Activated CD4-positive, alpha-beta T cell treated with anti-CD3 and anti-CD28 coated beads, Interleukin-2, amount 10 ng/mL, durations not matched to agents 24 days and 14 days (primary cell): ENCODE data around the gene SCN7A. TPM values are rescaled to one million over a fixed set of nuclear protein-coding genes. Genes with fewer than 3 reads are reported as not detected.
"Not testable (repeated sequence)": the region's sequence is repeated elsewhere in the genome, so short reads cannot be mapped to it uniquely, and the experiment has no call there.

ENCODE experiments used
- DNase-seq: peaks from one replicate; pipeline ENCODE4 v3.0.0; 2022
- H3K27ac Mint-ChIP-seq: one replicate; pipeline ENCODE4 v1.8.0; 2022; ENCODE audit warnings: mild to moderate bottlenecking, mixed read lengths
- H3K27me3 Mint-ChIP-seq: one replicate; pipeline ENCODE4 v1.8.0; 2022; ENCODE audit warnings: mixed read lengths
- H3K36me3 Mint-ChIP-seq: one replicate; pipeline ENCODE4 v1.8.0; 2022; ENCODE audit warnings: low read depth, mild to moderate bottlenecking, mixed read lengths
- H3K4me1 Mint-ChIP-seq: one replicate; pipeline ENCODE4 v1.8.0; 2021; ENCODE audit warnings: mixed read lengths
- H3K4me3 Mint-ChIP-seq: one replicate; pipeline ENCODE4 v1.8.0; 2022; ENCODE audit warnings: mild to moderate bottlenecking, moderate library complexity, mixed read lengths
- H3K9me3 Mint-ChIP-seq: one replicate; pipeline ENCODE4 v1.8.0; 2021; ENCODE audit warnings: mixed read lengths
- intact Hi-C: fragments of 100-400 bp; cut with micrococcal nuclease; formaldehyde crosslinking; loops from one replicate; pipeline ENCODE4 v1.15.1; 2023
- total RNA-seq: library from RNA; stranded (reverse); gene quantifications from 2 replicates; pipeline ENCODE4 v1.2.3, GENCODE V29; 2022

The SCN7A gene
- total RNA-seq, 1 donor from 2014 or later, result not detected

DNA sequence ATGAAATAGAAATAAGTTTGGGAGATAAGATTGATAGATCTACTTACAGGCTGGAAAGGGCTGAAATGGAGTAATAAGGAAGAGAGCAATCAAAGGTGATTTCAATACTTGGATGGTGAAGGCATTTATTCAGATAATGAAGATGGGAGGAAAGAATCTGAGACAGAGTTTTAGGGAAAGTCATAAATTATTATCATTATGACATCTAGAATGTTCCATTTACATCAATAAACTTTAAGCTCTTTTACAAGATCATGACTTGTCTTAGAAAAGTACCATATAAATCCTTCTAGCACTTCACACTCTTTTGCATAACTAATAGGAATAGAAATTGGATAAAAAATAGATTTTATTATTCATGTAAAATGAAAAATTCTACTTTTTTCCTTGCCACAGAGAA is 120.5 kb downstream of the SCN7A start:
- DNase-seq, result no peak
- Mint-ChIP-seq H3K36me3 (no peaks in the 10 kb centered on the region), H3K27me3 (peaks cover 40% of the 10 kb centered on the region), H3K4me3 (no peak overlapping the region), H3K27ac (no peak overlapping the region), H3K9me3 (peaks cover 4% of the 10 kb centered on the region), H3K4me1 (peaks cover 13% of the 10 kb centered on the region)
- intact Hi-C loops, result no loop called here

DNA sequence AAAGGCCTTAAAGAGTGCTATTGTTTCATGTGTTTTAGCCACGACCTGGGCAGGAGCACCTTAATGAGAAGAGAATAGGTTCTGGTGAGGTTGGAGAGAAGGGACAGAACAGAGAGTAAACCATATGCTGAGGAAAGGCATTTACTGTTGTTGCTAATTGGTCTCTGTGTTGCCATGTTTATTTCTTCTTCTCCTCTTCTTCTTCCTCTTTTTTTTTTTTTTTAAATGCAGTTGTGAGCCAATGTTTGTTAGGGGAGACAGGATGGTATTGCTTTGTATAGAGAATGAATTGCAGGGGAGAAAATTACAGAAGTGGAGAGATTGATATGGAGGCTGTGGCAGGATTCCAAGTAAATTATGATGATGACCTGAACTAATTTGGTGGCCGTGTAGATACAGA is 120.9 kb downstream of the SCN7A start:
- Mint-ChIP-seq H3K27ac (no peak overlapping the region), H3K27me3 (peaks cover 38% of the 10 kb centered on the region), H3K4me1 (peaks cover 13% of the 10 kb centered on the region), H3K4me3 (no peak overlapping the region), H3K9me3 (peaks cover 4% of the 10 kb centered on the region), H3K36me3 (no peaks in the 10 kb centered on the region)
- intact Hi-C loops, result no loop called here
- DNase-seq, result no peak

DNA sequence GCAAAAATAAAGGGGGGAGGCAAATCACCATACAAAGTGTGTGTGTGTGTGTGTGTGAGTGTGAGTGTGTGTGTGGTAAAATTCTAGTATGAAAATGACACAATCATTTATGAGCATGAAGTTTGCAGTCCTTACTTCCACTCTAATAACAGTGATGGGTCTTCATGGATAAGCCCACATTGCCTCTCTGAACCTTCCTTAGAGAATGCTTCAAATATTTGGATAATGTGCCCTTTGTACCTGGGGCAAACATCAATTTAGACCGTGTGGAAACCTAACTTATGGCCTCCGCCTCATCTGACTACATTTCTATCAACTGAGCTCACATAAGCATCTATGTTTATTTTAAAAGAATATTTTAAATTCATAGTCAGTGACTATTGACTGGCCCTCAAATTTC is 122.0 kb downstream of the SCN7A start:
- Mint-ChIP-seq H3K4me1 (peaks cover 13% of the 10 kb centered on the region), H3K4me3 (no peak overlapping the region), H3K36me3 (no peaks in the 10 kb centered on the region), H3K9me3 (no peaks in the 10 kb centered on the region), H3K27ac (no peak overlapping the region), H3K27me3 (peaks cover 31% of the 10 kb centered on the region)
- intact Hi-C loops, result no loop called here
- no peak for DNase-seq

DNA sequence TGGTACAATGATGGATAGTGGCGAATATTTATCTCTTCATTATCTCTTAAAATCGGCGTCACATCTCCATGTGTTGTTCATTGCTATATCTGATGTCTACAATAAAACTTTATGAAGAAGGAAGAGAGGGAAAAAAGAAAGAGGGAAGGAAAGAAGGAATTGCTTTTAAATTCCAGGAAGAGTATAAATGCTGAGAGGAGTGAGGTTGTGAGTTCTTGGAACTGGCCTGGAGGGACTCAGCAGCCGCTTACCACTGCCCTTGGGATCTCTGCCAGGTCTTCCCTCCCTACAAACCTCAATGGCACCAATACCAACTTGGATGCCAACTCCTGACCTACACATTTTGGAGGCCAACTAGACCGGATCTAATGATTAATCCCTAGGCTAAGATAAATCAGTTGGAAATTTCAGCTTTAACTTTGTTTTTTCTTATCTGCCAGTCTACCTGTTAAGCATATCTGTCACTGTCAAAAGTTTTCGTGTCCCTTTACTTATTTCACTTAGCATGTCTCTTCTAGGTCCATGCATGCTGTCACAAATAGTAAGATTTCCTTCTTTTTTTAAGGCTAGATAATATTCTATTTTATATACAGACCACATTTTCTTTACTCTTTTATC is 128.1 kb downstream of the SCN7A start:
- Mint-ChIP-seq H3K9me3 (no peaks in the 10 kb centered on the region), H3K36me3 (no peaks in the 10 kb centered on the region), H3K27me3 (no peaks in the 10 kb centered on the region), H3K4me3 (no peak overlapping the region), H3K27ac (no peak overlapping the region), H3K4me1 (no peaks in the 10 kb centered on the region)
- no peak for DNase-seq
- intact Hi-C loops, result no loop called here

DNA sequence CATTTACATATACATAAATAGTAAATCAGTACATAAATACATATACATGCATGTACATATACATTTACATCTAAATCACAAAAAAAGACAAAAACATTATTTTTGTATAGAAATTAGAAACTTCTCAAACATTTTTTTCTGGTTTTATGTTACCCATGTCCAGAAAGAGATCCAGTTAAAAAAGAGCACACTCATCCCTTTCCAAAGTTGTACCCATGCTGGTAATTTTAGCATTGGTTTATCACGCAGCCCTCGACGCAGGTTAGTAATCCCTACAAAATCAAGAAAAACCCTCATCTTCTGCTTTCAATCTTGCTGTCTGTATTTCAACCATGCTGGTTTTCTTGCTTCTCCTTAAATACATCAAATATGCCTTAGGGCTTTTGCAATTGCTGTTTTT is 128.8 kb downstream of the SCN7A start:
- H3K27me3 Mint-ChIP-seq, result no peaks in the 10 kb centered on the region
- H3K4me1 Mint-ChIP-seq, result no peaks in the 10 kb centered on the region
- no peak overlapping the region for H3K27ac Mint-ChIP-seq
- H3K36me3 Mint-ChIP-seq, result no peaks in the 10 kb centered on the region
- H3K4me3 Mint-ChIP-seq, result no peak overlapping the region
- no peak for DNase-seq
- intact Hi-C loops, result no loop called here
- no peaks in the 10 kb centered on the region for H3K9me3 Mint-ChIP-seq

DNA sequence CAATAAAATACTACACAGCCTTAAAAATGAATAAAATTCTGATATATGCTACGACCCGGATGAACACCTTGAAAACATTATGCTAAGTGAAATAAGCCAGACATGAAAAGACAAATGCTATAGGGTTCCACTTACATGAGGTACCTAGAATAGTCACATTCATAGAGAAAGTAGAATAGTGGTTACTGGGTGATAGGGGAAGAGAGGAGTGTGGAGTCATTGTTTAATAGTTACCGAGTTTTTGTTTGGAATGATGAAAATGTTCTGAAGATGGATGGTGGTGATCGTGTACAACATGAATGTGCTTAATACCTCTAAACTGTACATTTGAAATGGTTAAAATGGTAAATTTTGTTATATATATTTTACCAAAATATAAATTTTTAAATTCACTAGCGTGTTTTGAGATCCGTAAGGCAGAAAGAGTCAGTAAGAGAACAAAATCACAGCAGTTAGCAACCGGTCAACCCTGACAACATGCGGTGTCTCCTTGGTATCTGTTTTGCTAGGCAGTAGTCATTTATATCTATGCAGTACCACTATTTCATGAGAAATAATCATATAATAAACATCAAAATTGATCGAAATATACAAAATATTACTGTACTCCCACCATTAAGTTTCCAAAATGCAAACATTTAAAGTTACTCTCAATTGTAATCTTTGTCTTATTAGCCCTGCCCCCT is 129.4 kb downstream of the SCN7A start:
- H3K27ac Mint-ChIP-seq, result no peak overlapping the region
- intact Hi-C loops, result no loop called here
- H3K36me3 Mint-ChIP-seq, result no peaks in the 10 kb centered on the region
- no peaks in the 10 kb centered on the region for H3K27me3 Mint-ChIP-seq
- H3K4me3 Mint-ChIP-seq, result no peak overlapping the region
- H3K4me1 Mint-ChIP-seq, result no peaks in the 10 kb centered on the region
- no peak for DNase-seq
- H3K9me3 Mint-ChIP-seq, result no peaks in the 10 kb centered on the region

DNA sequence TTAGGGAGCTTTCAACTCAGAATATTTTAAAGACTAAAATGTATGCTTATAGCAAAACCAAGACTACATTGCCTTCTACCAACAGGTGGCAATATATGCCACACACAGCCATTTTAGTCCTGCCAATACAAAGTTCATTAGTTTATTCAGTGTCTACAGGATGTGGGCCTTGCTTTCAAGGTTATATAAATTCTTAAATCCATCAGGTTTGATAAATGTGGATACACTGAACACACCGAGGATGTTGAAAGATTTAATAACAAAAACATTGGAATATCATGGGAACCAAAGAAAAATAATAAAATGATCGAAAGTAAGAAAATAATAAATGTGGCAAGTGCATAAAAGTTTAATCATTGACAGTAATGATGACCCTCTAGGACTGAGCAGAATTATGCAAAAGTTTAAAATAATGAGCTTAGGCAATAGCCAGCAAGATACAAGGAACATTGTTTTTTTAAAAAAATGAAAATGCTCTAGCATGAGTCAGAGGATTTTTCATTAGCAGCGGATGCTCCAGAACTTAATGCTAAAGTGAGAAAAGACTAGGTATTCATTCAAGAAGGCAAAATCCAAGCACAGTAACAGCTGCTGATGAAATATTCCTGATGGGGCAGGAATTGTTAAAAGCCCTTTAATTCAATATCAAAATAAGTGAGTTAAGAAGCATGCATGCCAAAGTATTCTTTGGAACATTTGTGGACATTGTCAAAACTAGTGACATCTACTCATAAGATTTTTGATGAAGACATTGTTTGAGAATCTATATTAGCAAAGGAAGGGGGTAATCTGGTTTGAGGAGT is 132.5 kb downstream of the SCN7A start:
- intact Hi-C loops, result no loop called here
- no peaks in the 10 kb centered on the region for H3K36me3 Mint-ChIP-seq
- H3K27me3 Mint-ChIP-seq, result no peaks in the 10 kb centered on the region
- no peak overlapping the region for H3K27ac Mint-ChIP-seq
- no peak overlapping the region for H3K4me3 Mint-ChIP-seq
- no peaks in the 10 kb centered on the region for H3K4me1 Mint-ChIP-seq
- no peaks in the 10 kb centered on the region for H3K9me3 Mint-ChIP-seq
- DNase-seq, result no peak

DNA sequence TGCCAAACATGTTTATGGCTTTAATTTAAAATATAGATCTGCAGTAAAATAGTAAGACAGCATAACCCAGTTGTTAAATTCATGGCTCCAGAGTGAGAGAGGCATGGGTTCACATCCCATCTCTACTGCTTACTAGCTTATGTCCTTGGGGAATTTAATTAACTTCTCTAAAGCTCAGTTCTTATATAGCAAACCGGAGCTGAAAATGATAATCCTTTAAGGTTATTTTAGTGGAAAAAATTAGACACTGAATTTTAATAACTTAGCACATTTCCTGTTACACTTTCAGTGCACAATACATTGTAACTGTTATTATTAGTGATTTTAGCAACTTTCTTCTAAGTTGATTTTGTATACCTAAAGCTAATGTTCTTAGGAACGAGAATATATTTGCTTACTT is 133.1 kb downstream of the SCN7A start:
- Mint-ChIP-seq H3K27ac (no peak overlapping the region), H3K36me3 (no peaks in the 10 kb centered on the region), H3K9me3 (no peaks in the 10 kb centered on the region), H3K4me1 (no peaks in the 10 kb centered on the region), H3K27me3 (no peaks in the 10 kb centered on the region), H3K4me3 (no peak overlapping the region)
- no peak for DNase-seq
- intact Hi-C loops, result no loop called here

DNA sequence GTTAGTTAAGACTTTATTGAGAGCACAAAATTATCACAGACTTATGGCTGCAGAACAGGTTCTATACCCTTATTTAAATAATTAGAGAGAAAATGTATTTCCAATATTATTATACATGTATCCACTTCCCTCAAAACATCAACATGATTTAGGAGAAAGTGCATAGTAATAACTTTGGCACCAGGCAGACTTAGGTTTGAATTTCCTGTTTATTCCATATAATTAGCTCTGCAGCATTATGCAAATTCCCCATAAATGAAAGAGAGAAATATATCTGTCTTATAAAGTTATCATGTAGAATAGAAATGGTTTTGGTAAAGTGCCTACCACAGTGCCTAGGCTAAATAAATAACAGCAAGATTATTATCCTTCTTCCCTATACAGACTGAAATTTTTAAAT is 133.6 kb downstream of the SCN7A start:
- Mint-ChIP-seq H3K4me1 (no peaks in the 10 kb centered on the region), H3K4me3 (no peak overlapping the region), H3K9me3 (no peaks in the 10 kb centered on the region), H3K27me3 (no peaks in the 10 kb centered on the region), H3K27ac (no peak overlapping the region), H3K36me3 (no peaks in the 10 kb centered on the region)
- DNase-seq, result no peak
- intact Hi-C loops, result no loop called here

DNA sequence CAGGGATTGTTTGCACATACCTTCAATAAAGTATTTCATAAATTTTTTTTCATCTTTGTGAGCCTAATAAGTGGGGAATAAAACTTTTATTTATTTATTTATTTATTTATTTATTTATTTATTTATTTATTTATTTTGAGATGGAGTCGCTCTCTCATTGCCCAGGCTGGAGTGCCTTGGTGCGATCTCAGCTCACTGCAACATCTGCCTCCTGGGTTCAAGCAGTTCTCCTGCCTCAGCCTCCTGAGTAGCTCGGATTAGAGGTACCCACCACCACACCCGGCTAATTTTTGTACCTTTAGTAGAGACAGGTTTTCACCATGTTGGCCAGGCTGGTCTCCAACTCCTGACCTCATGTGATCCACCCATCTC is 136.1 kb downstream of the SCN7A start:
- H3K4me3 Mint-ChIP-seq, H3K27ac Mint-ChIP-seq, H3K4me1 Mint-ChIP-seq, H3K36me3 Mint-ChIP-seq, H3K27me3 Mint-ChIP-seq, intact Hi-C loops, H3K9me3 Mint-ChIP-seq, DNase-seq: not testable (repeated sequence)

DNA sequence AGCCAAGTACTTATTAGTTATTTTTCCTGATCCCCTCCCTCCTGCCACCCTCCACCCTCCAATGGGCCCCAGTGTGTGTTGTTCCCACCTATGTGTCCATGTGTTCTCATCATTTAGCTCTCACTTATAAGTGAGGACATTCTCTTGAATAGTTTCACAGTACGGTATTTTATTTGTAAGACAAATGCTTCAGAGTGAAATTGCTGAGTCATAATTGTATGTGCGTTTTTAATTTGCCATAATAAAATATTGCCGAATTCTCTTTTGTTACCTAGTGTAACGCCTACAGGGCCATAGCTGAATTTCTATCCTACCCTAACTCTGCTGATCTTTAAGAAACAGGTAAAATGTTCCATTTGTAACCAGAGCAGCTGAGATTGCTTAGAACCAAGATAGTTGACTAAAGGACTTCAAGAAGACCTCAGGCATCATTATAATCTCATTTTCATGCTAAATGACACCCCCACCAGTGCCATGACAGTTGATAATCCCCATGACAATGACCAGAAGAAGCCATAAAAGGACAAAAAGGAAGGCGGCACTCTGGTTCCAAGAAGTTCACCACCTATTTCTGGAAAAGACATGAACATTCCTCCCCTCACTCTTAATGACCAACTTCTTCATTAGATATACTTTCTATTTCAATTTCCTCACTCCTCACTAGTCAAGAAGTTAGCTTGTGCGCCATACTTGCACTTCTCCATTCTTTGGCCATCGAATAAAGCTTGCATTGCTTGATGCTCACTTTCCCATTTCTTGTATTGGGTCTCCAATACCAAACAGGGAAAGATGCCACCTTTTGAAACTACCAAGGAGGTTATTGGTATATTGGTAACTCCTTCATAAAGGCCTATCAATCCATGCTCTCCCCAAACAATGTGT is 136.7 kb downstream of the SCN7A start:
- Mint-ChIP-seq H3K27me3 (no peaks in the 10 kb centered on the region), H3K9me3 (no peaks in the 10 kb centered on the region), H3K4me1 (no peaks in the 10 kb centered on the region), H3K36me3 (no peaks in the 10 kb centered on the region), H3K4me3 (no peak overlapping the region), H3K27ac (no peak overlapping the region)
- intact Hi-C loops, result no loop called here
- no peak for DNase-seq
